GM23248 (cell line): Measurements from ENCODE around the gene KCNMB4. TPM values are rescaled to one million over a fixed set of nuclear protein-coding genes. Genes with fewer than 3 reads are reported as not detected.

ENCODE experiments used
- DNase-seq: peaks from one replicate; pipeline ENCODE4 v3.0.0-alpha.2; 2015
- H2AFZ ChIP-seq: fragments of 200-600 bp; sonication (generic); 2 replicates; pipeline ENCODE4 v1.6.1; 2016; ENCODE audit warnings: antibody characterized with exemption
- H3F3A ChIP-seq: fragments of 200-600 bp; sonication (generic); 2 replicates; pipeline ENCODE4 v1.6.1; 2016; ENCODE audit warnings: mild to moderate bottlenecking, antibody characterized with exemption, mixed run types; ENCODE audit not compliant: insufficient read depth
- H3K27ac ChIP-seq: fragments of 200-600 bp; sonication (generic); 2 replicates; pipeline ENCODE4 v1.5.1; 2016; ENCODE audit warnings: mild to moderate bottlenecking
- H3K27me3 ChIP-seq: fragments of 200-600 bp; sonication (generic); replicated peaks from 2 replicates; pipeline ENCODE4 v1.6.1; 2016; ENCODE audit warnings: mild to moderate bottlenecking; ENCODE audit not compliant: insufficient read depth
- H3K36me3 ChIP-seq: fragments of 200-600 bp; sonication (generic); 2 replicates; pipeline ENCODE4 v1.6.1; 2016; ENCODE audit warnings: low read depth, mild to moderate bottlenecking
- H3K4me1 ChIP-seq: fragments of 200-600 bp; sonication (generic); 2 replicates; pipeline ENCODE4 v1.6.1; 2016; ENCODE audit warnings: mild to moderate bottlenecking; ENCODE audit not compliant: insufficient read depth
- H3K4me2 ChIP-seq: fragments of 200-600 bp; sonication (generic); one replicate; pipeline ENCODE4 v1.6.1; 2016; ENCODE audit warnings: mild to moderate bottlenecking; ENCODE audit not compliant: unreplicated experiment
- H3K4me3 ChIP-seq: fragments of 200-600 bp; sonication (generic); 2 replicates; pipeline ENCODE4 v1.5.1; 2016; ENCODE audit warnings: mild to moderate bottlenecking
- H3K79me2 ChIP-seq: fragments of 200-600 bp; sonication (generic); 2 replicates; pipeline ENCODE4 v1.6.1; 2016; ENCODE audit warnings: mild to moderate bottlenecking; ENCODE audit not compliant: insufficient read depth
- H3K9ac ChIP-seq: fragments of 200-600 bp; sonication (generic); 2 replicates; pipeline ENCODE4 v1.6.1; 2016; ENCODE audit warnings: mild to moderate bottlenecking
- H3K9me2 ChIP-seq: fragments of 200-600 bp; sonication (generic); 2 replicates; pipeline ENCODE4 v1.6.1; 2016; ENCODE audit warnings: mixed run types, mild to moderate bottlenecking, moderate library complexity; ENCODE audit not compliant: insufficient read depth
- H3K9me3 ChIP-seq: fragments of 200-600 bp; sonication (generic); one replicate; pipeline ENCODE4 v1.6.1; 2017; ENCODE audit warnings: low read depth
- H4K20me1 ChIP-seq: fragments of 200-600 bp; sonication (generic); 2 replicates; pipeline ENCODE4 v1.6.0; 2016; ENCODE audit not compliant: insufficient read depth
- EZH2 ChIP-seq: fragments of 200-600 bp; sonication (generic); IDR thresholded peaks from 2 replicates; pipeline ENCODE4 v1.6.1; 2018; ENCODE audit warnings: antibody characterized with exemption, mild to moderate bottlenecking; ENCODE audit not compliant: insufficient read depth, poor library complexity, severe bottlenecking
- EZH2phosphoT487 ChIP-seq: fragments of 200-600 bp; sonication (generic); IDR thresholded peaks from 2 replicates; pipeline ENCODE4 v1.6.1; 2018; ENCODE audit warnings: antibody characterized with exemption, moderate library complexity, mild to moderate bottlenecking, low read depth; ENCODE audit not compliant: insufficient read depth
- WGBS, 2 experiments: methylation state at CpG; one replicate each; pipeline ENCODE4 v1.1.6; 2015 to 2017; ENCODE audit warnings: low lambda C conversion rate in 2 of 2, low coverage in 1 of 2; ENCODE audit errors: missing lambda C conversion rate in 2 of 2; 5-methylcytosine and 5-hydroxymethylcytosine counted together
- in situ Hi-C: fragments of 300-500 bp; cut with MboI; formaldehyde crosslinking; loops from 2 replicates; pipeline ENCODE4 v1.15.0; 2020
- polyA plus RNA-seq: library from polyadenylated mRNA; unstranded; fragments of >200 nt; fragmentation: Nextera tagmentation; extraction: Ambion mirVana; gene quantifications from 2 replicates; pipeline ENCODE4 v1.2.1, GENCODE V29; 2016
- total RNA-seq: library from RNA; depleted of rRNA; stranded (reverse); fragments of >200 nt; shearing (Covaris generic); gene quantifications from 2 replicates; pipeline ENCODE4 v1.2.3, GENCODE V29; 2014

Gene KCNMB4
- total and polyA plus RNA-seq, 2 experiments from 2014 or later, result 1.7 to 2.7 TPM

- Histone ChIP-seq H3F3A (no peaks in the 10 kb centered on the region; the same call in 1 of the 2 replicates), H3K79me2 (peaks cover 9% of the 10 kb centered on the region; the same call in 1 of the 2 replicates), H3K9me2 (no peaks in the 10 kb centered on the region), H3K4me2 (no peak overlapping the region), H3K9ac (no peak overlapping the region), H3K27me3 (no peaks in the 10 kb centered on the region), H3K9me3 (no peaks in the 10 kb centered on the region), H4K20me1 (no peaks in the 10 kb centered on the region), H3K27ac (no peak overlapping the region), H3K36me3 (peaks cover 77% of the 10 kb centered on the region), H3K4me3 (no peak overlapping the region), H2AFZ (no peak overlapping the region), H3K4me1 (no peaks in the 10 kb centered on the region)
- in situ Hi-C loops, result no loop called here
- peak; percentile 4 for DNase-seq
- 77 to 79% methylated on average over 2 of the region's 2 CpGs for WGBS, 2 experiments
- no peak for TF ChIP-seq EZH2
- TF ChIP-seq EZH2phosphoT487, result no peak
Measured at GRCh38 chr12:70338531-70338930, 27.6 kb upstream of the KCNMB4 start.

- TF ChIP-seq EZH2phosphoT487, result no peak
- no peak for TF ChIP-seq EZH2
- H3K4me2 ChIP-seq, result no peak overlapping the region
- no peaks in the 10 kb centered on the region for H3K9me3 ChIP-seq
- peaks cover 44% of the 10 kb centered on the region for H3K36me3 ChIP-seq
- H4K20me1 ChIP-seq, result 0 out of 2 replicates have a peak, but pooled peaks cover 3% of the 10 kb centered on the region
- no peaks in the 10 kb centered on the region for H3K4me1 ChIP-seq
- DNase-seq, result no peak
- in situ Hi-C loops, result loop anchor here (25.0 kb wide), 1 partner anchor 361 kb away; no protein-coding TSS in a partner anchor
- no peaks in the 10 kb centered on the region for H3K79me2 ChIP-seq
- H3K9ac ChIP-seq, result no peak overlapping the region
- H3K27ac ChIP-seq, result no peak overlapping the region
- H3K4me3 ChIP-seq, result no peak overlapping the region
- no peak overlapping the region for H2AFZ ChIP-seq
- 99 to 100% methylated on average over 2 of the region's 2 CpGs for WGBS, 2 experiments
- no peaks in the 10 kb centered on the region for H3F3A ChIP-seq
- H3K27me3 ChIP-seq, result no peaks in the 10 kb centered on the region
- no peaks in the 10 kb centered on the region for H3K9me2 ChIP-seq
Measured at GRCh38 chr12:70351076-70351475, 15.0 kb upstream of the KCNMB4 start.

GRCh38 chr12:70353780-70354660, 12.1 kb upstream of the KCNMB4 start:
- no peaks in the 10 kb centered on the region for H3K27me3 ChIP-seq
- H3K4me2 ChIP-seq, result no peak overlapping the region
- no peak overlapping the region for H3K27ac ChIP-seq
- no peaks in the 10 kb centered on the region for H3K9me3 ChIP-seq
- H2AFZ ChIP-seq, result no peak overlapping the region
- TF ChIP-seq EZH2 (no peak), EZH2phosphoT487 (no peak)
- in situ Hi-C loops, result loop anchor here (25.0 kb wide), 1 partner anchor 358 kb away; no protein-coding TSS in a partner anchor
- WGBS, 2 experiments, result 95 to 99% methylated on average over 6 of the region's 6 CpGs
- H3K36me3 ChIP-seq, result peaks cover 35% of the 10 kb centered on the region
- H3K4me1 ChIP-seq, result no peaks in the 10 kb centered on the region
- no peaks in the 10 kb centered on the region for H3K9me2 ChIP-seq
- no peaks in the 10 kb centered on the region for H3K79me2 ChIP-seq
- no peak overlapping the region for H3K4me3 ChIP-seq
- no peak overlapping the region for H3K9ac ChIP-seq
- H4K20me1 ChIP-seq, result no peaks in the 10 kb centered on the region
- H3F3A ChIP-seq, result no peaks in the 10 kb centered on the region
- no peak for DNase-seq

GRCh38 chr12:70354787-70355186, 11.3 kb upstream of the KCNMB4 start:
- Histone ChIP-seq H3K9me3 (no peaks in the 10 kb centered on the region), H2AFZ (no peak overlapping the region), H3K4me2 (no peak overlapping the region), H3K36me3 (peaks cover 31% of the 10 kb centered on the region), H3K27me3 (no peaks in the 10 kb centered on the region), H3K9me2 (no peaks in the 10 kb centered on the region), H3K9ac (no peak overlapping the region), H3F3A (no peaks in the 10 kb centered on the region), H4K20me1 (no peaks in the 10 kb centered on the region), H3K4me3 (no peak overlapping the region), H3K27ac (no peak overlapping the region), H3K79me2 (no peaks in the 10 kb centered on the region), H3K4me1 (no peaks in the 10 kb centered on the region)
- TF ChIP-seq EZH2phosphoT487 (no peak), EZH2 (no peak)
- 82 to 84% methylated on average over 3 of the region's 3 CpGs for WGBS, 2 experiments
- no peak for DNase-seq
- in situ Hi-C loops, result loop anchor here (25.0 kb wide), 1 partner anchor 358 kb away; no protein-coding TSS in a partner anchor
